Endothelial cell of umbilical vein (primary cell): Measurements from ENCODE around the gene ANGPTL5.

Source experiments
- CTCF ChIP-seq, 2 donors: IDR thresholded peaks; 1 replicate in 1 of 2; 2 replicates in 1 of 2; pipeline ENCODE4 v1.5.1; 2011; ENCODE audit warnings: low read length in 2 of 2, mild to moderate bottlenecking in 2 of 2, moderate library complexity in 2 of 2, control low read depth in 1 of 2, inconsistent platforms in 1 of 2, low read depth in 1 of 2; ENCODE audit not compliant: insufficient read depth in 1 of 2; ENCODE audit errors: extremely low read depth in 1 of 2
- GATA2 ChIP-seq: IDR thresholded peaks from 2 replicates; pipeline ENCODE4 v1.7.0; 2011; ENCODE audit warnings: low read depth, mild to moderate bottlenecking, moderate library complexity, mixed read lengths, low read length; ENCODE audit not compliant: insufficient read length, insufficient read depth
- JUN ChIP-seq: IDR thresholded peaks from 2 replicates; pipeline ENCODE4 v1.6.1; 2011; ENCODE audit warnings: borderline replicate concordance, low read depth; ENCODE audit not compliant: insufficient read length, insufficient read depth
- MAX ChIP-seq: IDR thresholded peaks from 2 replicates; pipeline ENCODE4 v1.6.1; 2011; ENCODE audit not compliant: insufficient read depth, insufficient read length
- POLR2A ChIP-seq: IDR thresholded peaks from 2 replicates; pipeline ENCODE4 v1.6.1; 2012; ENCODE audit warnings: low read depth, mild to moderate bottlenecking, control low read depth, low read length
- POLR2AphosphoS5 ChIP-seq: IDR thresholded peaks from 2 replicates; pipeline ENCODE4 v1.6.1; 2012; ENCODE audit warnings: low read depth, mild to moderate bottlenecking, control low read depth, low read length, moderate library complexity; ENCODE audit not compliant: insufficient read depth

- TF ChIP-seq CTCF (IDR thresholded peaks at IDR 0.05; ENCODE audit: extremely low read depth in 1 of 2, insufficient read depth in 1 of 2, low read depth in 1 of 2, low read length in 2 of 2): peak; percentile 37 to 53
- TF ChIP-seq MAX: no peak
- TF ChIP-seq POLR2AphosphoS5: no peak
- TF ChIP-seq JUN: no peak
- TF ChIP-seq POLR2A: no peak
- no peak for TF ChIP-seq GATA2
Observed at GRCh38 chr11:101880222-101880621, 36.1 kb downstream of the ANGPTL5 start.
